Nephron (organoid): ENCODE results near the gene PLCL1.

Source experiments
- H3K27ac Mint-ChIP-seq, 3 experiments: 2 replicates each; pipeline ENCODE4 v1.8.0; 2020; ENCODE audit warnings: mixed read lengths in 3 of 3, mild to moderate bottlenecking in 2 of 3, moderate library complexity in 1 of 3
- H3K27me3 Mint-ChIP-seq: 2 replicates; pipeline ENCODE4 v1.8.0; 2021; ENCODE audit warnings: low read depth, mild to moderate bottlenecking, moderate library complexity, mixed read lengths
- H3K36me3 Mint-ChIP-seq: 2 replicates; pipeline ENCODE4 v1.8.0; 2020; ENCODE audit warnings: low read depth, mixed read lengths
- H3K4me1 Mint-ChIP-seq: 2 replicates; pipeline ENCODE4 v1.8.0; 2020; ENCODE audit warnings: mixed read lengths
- H3K4me3 Mint-ChIP-seq, 3 experiments: 2 replicates each; pipeline ENCODE4 v1.8.0; 2020; ENCODE audit warnings: mild to moderate bottlenecking in 3 of 3, mixed read lengths in 3 of 3, moderate library complexity in 2 of 3
- H3K9me3 Mint-ChIP-seq: 2 replicates; pipeline ENCODE4 v1.8.0; 2020; ENCODE audit warnings: mixed read lengths
- TF ChIP-seq, protein P1 (sequence below), 3 experiments: fragments of 200-600 bp; sonication (generic); IDR thresholded peaks; one replicate each; pipeline ENCODE4 v1.5.0; 2021; ENCODE audit warnings: antibody characterized with exemption in 3 of 3; ENCODE audit not compliant: unreplicated experiment in 3 of 3

The PLCL1 gene

GRCh38 chr2:198134293-198134955 lies 330.0 kb downstream of the PLCL1 start:
- no peaks in the 10 kb centered on the region for H3K9me3 Mint-ChIP-seq
- no peak overlapping the region for H3K27ac Mint-ChIP-seq
- H3K36me3 Mint-ChIP-seq = no peaks in the 10 kb centered on the region
- peaks cover 3% of the 10 kb centered on the region for H3K27me3 Mint-ChIP-seq
- H3K4me1 Mint-ChIP-seq = peaks cover 36% of the 10 kb centered on the region
- H3K4me3 Mint-ChIP-seq = no peak overlapping the region
- TF ChIP-seq, protein P1, sequence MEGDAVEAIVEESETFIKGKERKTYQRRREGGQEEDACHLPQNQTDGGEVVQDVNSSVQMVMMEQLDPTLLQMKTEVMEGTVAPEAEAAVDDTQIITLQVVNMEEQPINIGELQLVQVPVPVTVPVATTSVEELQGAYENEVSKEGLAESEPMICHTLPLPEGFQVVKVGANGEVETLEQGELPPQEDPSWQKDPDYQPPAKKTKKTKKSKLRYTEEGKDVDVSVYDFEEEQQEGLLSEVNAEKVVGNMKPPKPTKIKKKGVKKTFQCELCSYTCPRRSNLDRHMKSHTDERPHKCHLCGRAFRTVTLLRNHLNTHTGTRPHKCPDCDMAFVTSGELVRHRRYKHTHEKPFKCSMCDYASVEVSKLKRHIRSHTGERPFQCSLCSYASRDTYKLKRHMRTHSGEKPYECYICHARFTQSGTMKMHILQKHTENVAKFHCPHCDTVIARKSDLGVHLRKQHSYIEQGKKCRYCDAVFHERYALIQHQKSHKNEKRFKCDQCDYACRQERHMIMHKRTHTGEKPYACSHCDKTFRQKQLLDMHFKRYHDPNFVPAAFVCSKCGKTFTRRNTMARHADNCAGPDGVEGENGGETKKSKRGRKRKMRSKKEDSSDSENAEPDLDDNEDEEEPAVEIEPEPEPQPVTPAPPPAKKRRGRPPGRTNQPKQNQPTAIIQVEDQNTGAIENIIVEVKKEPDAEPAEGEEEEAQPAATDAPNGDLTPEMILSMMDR (IDR thresholded peaks at IDR 0.05; ENCODE audit: unreplicated experiment in 3 of 3) = no peak

DNA sequence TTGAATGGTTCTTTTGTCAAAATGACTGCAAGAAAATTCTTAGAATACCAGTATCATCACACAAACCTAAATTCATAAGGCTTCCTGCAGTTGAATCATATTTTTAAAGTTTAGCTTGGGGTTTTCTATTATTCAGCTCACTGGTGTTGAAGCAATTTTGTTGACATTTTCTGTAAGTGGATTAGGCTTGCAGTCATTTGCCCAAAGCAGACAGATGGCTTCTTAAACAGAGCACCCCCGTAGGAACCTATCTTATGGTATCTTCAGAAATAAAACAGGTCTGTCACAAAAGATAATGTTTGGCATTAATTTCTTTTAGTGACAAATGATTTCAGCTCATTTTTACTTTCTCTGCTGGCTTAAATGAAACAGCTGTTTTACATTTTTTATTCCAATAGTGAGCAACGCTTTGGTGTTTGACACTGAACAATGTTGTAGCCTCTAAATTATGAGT lies 331.1 kb downstream of the PLCL1 start:
- TF ChIP-seq, protein P1 (IDR thresholded peaks at IDR 0.05; ENCODE audit: unreplicated experiment in 3 of 3) = no peak
- Mint-ChIP-seq H3K4me3 (no peak overlapping the region), H3K27me3 (peaks cover 3% of the 10 kb centered on the region), H3K27ac (peak overlapping the region; percentile 16 to 65 (median 41)), H3K9me3 (no peaks in the 10 kb centered on the region), H3K36me3 (no peaks in the 10 kb centered on the region), H3K4me1 (peaks cover 31% of the 10 kb centered on the region)

DNA sequence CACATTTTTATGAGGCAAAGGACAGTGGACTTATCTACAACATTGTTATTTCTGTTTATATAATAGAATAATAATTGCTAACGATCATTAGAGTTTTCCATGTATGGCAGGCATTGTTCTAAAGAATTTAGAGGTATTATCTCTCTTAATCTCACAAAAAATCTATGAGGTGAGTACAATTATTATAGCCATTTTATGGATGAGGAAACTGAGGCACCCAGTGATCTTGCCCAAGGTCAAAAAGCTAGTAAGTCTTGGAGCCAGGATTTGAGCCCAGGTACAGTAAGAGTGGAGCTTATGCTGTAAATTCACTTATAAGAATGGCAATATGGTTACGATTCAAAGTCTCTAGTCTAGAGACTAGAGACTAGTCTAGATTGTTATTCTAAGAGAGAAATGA lies 331.7 kb downstream of the PLCL1 start:
- H3K36me3 Mint-ChIP-seq = no peaks in the 10 kb centered on the region
- H3K27me3 Mint-ChIP-seq = peaks cover 3% of the 10 kb centered on the region
- H3K9me3 Mint-ChIP-seq = no peaks in the 10 kb centered on the region
- peaks cover 29% of the 10 kb centered on the region for H3K4me1 Mint-ChIP-seq
- no peak overlapping the region for H3K4me3 Mint-ChIP-seq
- TF ChIP-seq, protein P1 (IDR thresholded peaks at IDR 0.05; ENCODE audit: unreplicated experiment in 3 of 3) = no peak
- peak overlapping the region; percentile 16 to 65 (median 41) for H3K27ac Mint-ChIP-seq

DNA sequence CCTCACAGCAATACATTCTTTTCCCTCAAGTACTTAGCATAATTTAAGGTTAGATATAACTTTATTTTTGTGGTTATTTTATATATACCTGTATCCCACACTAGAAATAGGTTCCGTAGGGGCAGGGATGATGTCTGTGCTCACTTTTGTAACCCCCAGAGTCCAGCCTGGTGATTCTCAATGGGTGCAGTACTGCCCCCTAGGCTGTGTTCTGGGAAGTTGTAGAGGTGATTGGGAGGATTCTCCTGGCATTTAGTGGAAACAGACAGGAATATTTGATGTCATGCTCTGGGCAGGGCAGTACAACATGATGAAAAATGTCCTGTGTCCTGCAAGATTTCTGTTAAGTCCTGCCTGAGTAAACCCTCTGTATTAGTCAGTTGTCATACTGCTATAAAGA lies 333.3 kb downstream of the PLCL1 start:
- H3K27ac Mint-ChIP-seq = peak overlapping the region in 1 of 3 experiments; percentile 66
- TF ChIP-seq, protein P1 (IDR thresholded peaks at IDR 0.05; ENCODE audit: unreplicated experiment in 3 of 3) = no peak
- no peaks in the 10 kb centered on the region for H3K9me3 Mint-ChIP-seq
- no peaks in the 10 kb centered on the region for H3K36me3 Mint-ChIP-seq
- H3K27me3 Mint-ChIP-seq = no peaks in the 10 kb centered on the region
- no peak overlapping the region for H3K4me3 Mint-ChIP-seq
- H3K4me1 Mint-ChIP-seq = peaks cover 26% of the 10 kb centered on the region

GRCh38 chr2:198141726-198142125 lies 337.3 kb downstream of the PLCL1 start:
- TF ChIP-seq, protein P1 (IDR thresholded peaks at IDR 0.05; ENCODE audit: unreplicated experiment in 3 of 3) = no peak
- Mint-ChIP-seq H3K27ac (no peak overlapping the region), H3K4me3 (no peak overlapping the region), H3K9me3 (no peaks in the 10 kb centered on the region), H3K36me3 (no peaks in the 10 kb centered on the region), H3K27me3 (no peaks in the 10 kb centered on the region), H3K4me1 (peaks cover 11% of the 10 kb centered on the region)

DNA sequence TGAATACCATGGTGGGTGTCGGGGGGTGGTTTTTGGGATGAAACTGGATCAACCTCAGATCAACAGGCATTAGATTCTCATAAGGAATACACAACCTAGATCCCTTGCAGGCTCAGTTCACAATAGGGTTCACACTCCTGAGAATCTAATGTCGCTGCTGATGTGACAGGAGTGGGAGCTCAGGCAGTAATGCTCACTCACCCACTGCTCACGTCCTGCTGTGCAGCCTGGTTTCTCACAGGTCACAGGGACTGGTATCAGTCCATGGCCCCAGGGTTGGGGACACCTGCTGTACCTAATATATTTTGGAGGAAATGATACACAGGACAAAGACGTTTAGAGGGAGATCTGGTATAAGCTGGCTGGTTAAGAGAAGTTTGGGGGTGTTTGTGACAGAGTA lies 338.8 kb downstream of the PLCL1 start:
- no peaks in the 10 kb centered on the region for H3K9me3 Mint-ChIP-seq
- no peaks in the 10 kb centered on the region for H3K36me3 Mint-ChIP-seq
- TF ChIP-seq, protein P1 (IDR thresholded peaks at IDR 0.05; ENCODE audit: unreplicated experiment in 3 of 3) = no peak
- H3K27ac Mint-ChIP-seq = no peak overlapping the region
- peaks cover 4% of the 10 kb centered on the region for H3K4me1 Mint-ChIP-seq
- no peaks in the 10 kb centered on the region for H3K27me3 Mint-ChIP-seq
- no peak overlapping the region for H3K4me3 Mint-ChIP-seq
